RWPE2 (cell line): Measurements from ENCODE around the gene TERF2IP.

Experiments
- ATAC-seq: fragments of 200-7000 bp; cut with Tn5 transposase; 3 replicates; pipeline ENCODE4 v1.9.1; 2021; ENCODE audit warnings: low read depth
- DNase-seq: peaks from one replicate; pipeline ENCODE4 v3.0.0-alpha.2; 2020; ENCODE audit warnings: low spot score
- H3K27ac ChIP-seq: fragments of 450-650 bp; 2 replicates; pipeline ENCODE4 v1.5.1; 2017; ENCODE audit warnings: mild to moderate bottlenecking; ENCODE audit not compliant: poor library complexity, severe bottlenecking
- H3K27me3 ChIP-seq: fragments of 250-450 bp; sonication (Bioruptor Pico); 2 replicates; pipeline ENCODE4 v1.5.1; 2021; ENCODE audit warnings: mild to moderate bottlenecking, moderate library complexity; ENCODE audit not compliant: insufficient read depth, poor library complexity, severe bottlenecking
- H3K36me3 ChIP-seq: fragments of 250-450 bp; sonication (Bioruptor Pico); 2 replicates; pipeline ENCODE4 v1.5.1; 2020; ENCODE audit warnings: low read depth, mild to moderate bottlenecking, moderate library complexity
- H3K4me1 ChIP-seq: fragments of 250-450 bp; sonication (Bioruptor Pico); 2 replicates; pipeline ENCODE4 v1.5.1; 2021; ENCODE audit warnings: mild to moderate bottlenecking, moderate library complexity; ENCODE audit not compliant: insufficient read depth, poor library complexity, severe bottlenecking
- H3K4me3 ChIP-seq: fragments of 250-450 bp; sonication (Bioruptor Pico); 2 replicates; pipeline ENCODE4 v1.5.1; 2021; ENCODE audit warnings: mild to moderate bottlenecking, moderate library complexity; ENCODE audit not compliant: severe bottlenecking
- H3K9me3 ChIP-seq: fragments of 250-450 bp; sonication (Bioruptor Pico); 2 replicates; pipeline ENCODE4 v1.5.1; 2021; ENCODE audit warnings: mild to moderate bottlenecking, moderate library complexity; ENCODE audit not compliant: severe bottlenecking
- CTCF ChIP-seq: fragments of 450-650 bp; IDR thresholded peaks from one replicate; pipeline ENCODE4 v1.5.1; 2017; ENCODE audit warnings: mild to moderate bottlenecking, moderate library complexity; ENCODE audit not compliant: poor library complexity, severe bottlenecking

TERF2IP gene

DNA sequence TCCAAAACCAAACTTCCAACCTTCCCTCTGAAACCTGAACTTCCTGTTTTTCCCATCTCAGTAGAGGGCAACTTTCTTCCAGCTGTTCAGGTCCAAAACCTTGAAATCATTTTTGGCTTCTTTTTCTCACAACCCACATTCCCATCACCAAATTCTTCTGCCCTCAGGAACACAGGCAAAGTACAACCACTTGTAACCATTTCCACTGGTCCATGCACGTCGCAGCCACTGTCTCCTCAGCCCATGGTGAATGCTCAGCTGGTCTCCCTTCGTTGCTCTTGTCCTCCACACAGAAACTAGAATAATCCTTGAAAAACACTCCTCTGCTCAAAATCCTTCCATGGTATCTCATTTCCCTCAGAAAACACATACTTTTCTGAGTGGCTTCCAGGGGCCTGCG is 20.8 kb upstream of the TERF2IP start:
- ATAC-seq (no peak), DNase-seq (no peak)
- Histone ChIP-seq H3K27ac (no peak overlapping the region), H3K36me3 (peaks cover 64% of the 10 kb centered on the region), H3K4me1 (peaks cover 2% of the 10 kb centered on the region), H3K9me3 (no peaks in the 10 kb centered on the region), H3K4me3 (no peak overlapping the region), H3K27me3 (no peaks in the 10 kb centered on the region)
- TF ChIP-seq CTCF, result no peak

- Histone ChIP-seq H3K4me3 (no peak overlapping the region), H3K27me3 (no peaks in the 10 kb centered on the region)
Measured at GRCh38 chr16:75627851-75628250, 19.7 kb upstream of the TERF2IP start.

GRCh38 chr16:75628351-75628750 is 19.2 kb upstream of the TERF2IP start:
- DNase-seq (no peak), ATAC-seq (no peak)
- Histone ChIP-seq H3K36me3 (peaks cover 79% of the 10 kb centered on the region), H3K4me1 (no peaks in the 10 kb centered on the region), H3K4me3 (no peak overlapping the region), H3K27ac (no peak overlapping the region), H3K9me3 (no peaks in the 10 kb centered on the region), H3K27me3 (no peaks in the 10 kb centered on the region)
- TF ChIP-seq CTCF, result no peak

More at GRCh38 chr16:75627851-75628250, 19.7 kb upstream of the TERF2IP start:
- Histone ChIP-seq H3K4me1 (no peaks in the 10 kb centered on the region), H3K9me3 (no peaks in the 10 kb centered on the region), H3K27ac (no peak overlapping the region), H3K36me3 (peaks cover 74% of the 10 kb centered on the region)
- TF ChIP-seq CTCF, result no peak
- no peak for ATAC-seq
- DNase-seq, result no peak

GRCh38 chr16:75629132-75629531 is 18.4 kb upstream of the TERF2IP start:
- Histone ChIP-seq H3K27ac (no peak overlapping the region), H3K4me1 (no peaks in the 10 kb centered on the region), H3K36me3 (peaks cover 87% of the 10 kb centered on the region), H3K27me3 (no peaks in the 10 kb centered on the region), H3K4me3 (no peak overlapping the region), H3K9me3 (no peaks in the 10 kb centered on the region)
- no peak for ATAC-seq
- DNase-seq, result no peak
- no peak for TF ChIP-seq CTCF

DNA sequence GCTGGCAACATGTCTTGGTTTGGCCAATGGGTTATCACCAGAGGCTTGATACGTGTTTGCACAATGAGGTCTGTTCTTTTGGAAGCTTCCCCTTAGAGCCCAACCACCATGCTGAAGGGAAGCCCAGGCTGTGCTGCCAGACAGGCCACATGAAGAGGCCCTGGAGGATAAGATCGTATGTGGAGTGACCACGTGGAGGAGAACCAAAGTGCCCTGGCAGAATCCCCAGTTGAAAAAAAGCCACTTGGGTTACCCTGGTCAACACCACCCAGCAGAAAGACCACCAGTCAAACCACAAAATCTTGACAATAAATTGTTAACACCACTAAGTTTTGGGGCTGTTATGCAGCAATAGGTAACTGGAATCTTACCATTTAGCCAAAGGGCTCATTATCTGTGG is 17.5 kb upstream of the TERF2IP start:
- Histone ChIP-seq H3K9me3 (no peaks in the 10 kb centered on the region), H3K27me3 (no peaks in the 10 kb centered on the region), H3K27ac (no peak overlapping the region), H3K4me1 (no peaks in the 10 kb centered on the region), H3K36me3 (peaks cover 94% of the 10 kb centered on the region), H3K4me3 (no peak overlapping the region)
- no peak for DNase-seq
- no peak for ATAC-seq
- no peak for TF ChIP-seq CTCF
